GDM1 (cell line): Measurements from ENCODE around the gene MS4A4A.

ENCODE experiments used
- DNase-seq: peaks from one replicate; lab custom pipeline; 2025; lab: John Stamatoyannopoulos, UW

MS4A4A gene

GRCh38 chr11:60303661-60304060 is 23.2 kb downstream of the MS4A4A start:
- DNase-seq, result no peak

GRCh38 chr11:60305906-60306619 is 25.6 kb downstream of the MS4A4A start:
- DNase-seq, result no peak

GRCh38 chr11:60307507-60308195 is 27.2 kb downstream of the MS4A4A start:
- DNase-seq, result no peak

- DNase-seq, result no peak
These were observed 30.0 kb downstream of the MS4A4A start for GRCh38 chr11:60310407-60310998.

GRCh38 chr11:60314635-60315321 is 34.3 kb downstream of the MS4A4A start:
- DNase-seq, result no peak

- no peak for DNase-seq
These were observed 35.4 kb downstream of the MS4A4A start for GRCh38 chr11:60315871-60316270.

GRCh38 chr11:60316317-60316716 is 35.9 kb downstream of the MS4A4A start:
- no peak for DNase-seq

GRCh38 chr11:60318726-60319125 is 38.3 kb downstream of the MS4A4A start:
- no peak for DNase-seq

- no peak for DNase-seq
These were observed 40.6 kb downstream of the MS4A4A start for GRCh38 chr11:60321051-60321450.

- DNase-seq, result no peak
These were observed 46.5 kb downstream of the MS4A4A start, which contains the start of gene MS4A6E for GRCh38 chr11:60326955-60327354. Gene MS4A6E, plus strand, starts transcription at chr11:60327255. Its CDS starts 7,641 bp downstream, at chr11:60334896.

GRCh38 chr11:60328460-60328859 is 48.0 kb downstream of the MS4A4A start:
- no peak for DNase-seq

- no peak for DNase-seq
These were observed 52.4 kb downstream of the MS4A4A start for GRCh38 chr11:60332846-60333245.

GRCh38 chr11:60334005-60334620 is 53.6 kb downstream of the MS4A4A start:
- DNase-seq, result peak; percentile 58

GRCh38 chr11:60336767-60337391 is 56.4 kb downstream of the MS4A4A start:
- no peak for DNase-seq

GRCh38 chr11:60338053-60338452 is 57.6 kb downstream of the MS4A4A start:
- no peak for DNase-seq

GRCh38 chr11:60339356-60339755 is 58.9 kb downstream of the MS4A4A start:
- DNase-seq, result no peak

- DNase-seq, result no peak
These were observed 62.7 kb downstream of the MS4A4A start for GRCh38 chr11:60343094-60343704.

- no peak for DNase-seq
These were observed 63.7 kb downstream of the MS4A4A start for GRCh38 chr11:60344146-60344545.

- DNase-seq, result peak; percentile 29
These were observed 65.0 kb downstream of the MS4A4A start for GRCh38 chr11:60345489-60345888.

- no peak for DNase-seq
These were observed 66.8 kb downstream of the MS4A4A start for GRCh38 chr11:60347084-60347797.
